GM12878 (cell line): Measurements from ENCODE around the gene SLC28A1.

Experiments used
- CTCF ChIP-seq, 3 experiments: IDR thresholded peaks in 2 of 3; conservative IDR thresholded peaks in 1 of 3; 2 replicates each; pipeline ENCODE4 v1.5.1; 2011; ENCODE audit warnings: low read depth in 3 of 3, low read length in 3 of 3, mild to moderate bottlenecking in 3 of 3, control low read depth in 2 of 3, moderate library complexity in 2 of 3, inconsistent platforms in 1 of 3, mixed read lengths in 1 of 3; ENCODE audit not compliant: control insufficient read depth in 2 of 3, insufficient read depth in 1 of 3; ENCODE audit errors: extremely low read depth in 1 of 3
- EZH2 ChIP-seq: IDR thresholded peaks from 2 replicates; pipeline ENCODE4 v1.6.1; 2012; ENCODE audit warnings: low read depth, mild to moderate bottlenecking, control low read depth, inconsistent platforms, low read length, borderline replicate concordance; ENCODE audit not compliant: control insufficient read depth
- FOXM1 ChIP-seq: IDR thresholded peaks from 2 replicates; pipeline ENCODE4 v1.6.1; 2012; ENCODE audit warnings: low read depth, mild to moderate bottlenecking, inconsistent platforms, low read length, moderate library complexity
- IKZF2 ChIP-seq, 2 experiments: fragments of 450-650 bp; IDR thresholded peaks; 2 replicates each; pipeline ENCODE4 v1.6.1; 2017; ENCODE audit warnings: mild to moderate bottlenecking in 2 of 2, moderate library complexity in 2 of 2
- JUNB ChIP-seq: IDR thresholded peaks from 2 replicates; pipeline ENCODE4 v1.6.1; 2016; ENCODE audit warnings: antibody characterized with exemption, mild to moderate bottlenecking
- PKNOX1 ChIP-seq: fragments of 450-650 bp; IDR thresholded peaks from 2 replicates; pipeline ENCODE4 v1.6.1; 2016; ENCODE audit warnings: mild to moderate bottlenecking
- RAD21 ChIP-seq: IDR thresholded peaks from 2 replicates; pipeline ENCODE4 v1.6.1; 2011; ENCODE audit warnings: mild to moderate bottlenecking, low read depth, low read length, moderate library complexity; ENCODE audit not compliant: insufficient read depth
- RBBP5 ChIP-seq: fragments of 200-600 bp; sonication (generic); conservative IDR thresholded peaks from 2 replicates; pipeline ENCODE4 v1.6.1; 2016
- SREBF2 ChIP-seq: IDR thresholded peaks from 2 replicates; pipeline ENCODE4 v1.6.1; 2012; ENCODE audit warnings: mild to moderate bottlenecking, low read length
- TARDBP ChIP-seq: IDR thresholded peaks from 2 replicates; pipeline ENCODE4 v1.6.1; 2016; ENCODE audit warnings: borderline replicate concordance
- TCF3 ChIP-seq: IDR thresholded peaks from 2 replicates; pipeline ENCODE4 v1.6.1; 2012; ENCODE audit warnings: low read depth, mild to moderate bottlenecking, low read length, borderline replicate concordance; ENCODE audit not compliant: insufficient read depth
- USF2 ChIP-seq: IDR thresholded peaks from 2 replicates; pipeline ENCODE4 v1.6.1; 2011; ENCODE audit warnings: low read depth, low read length, improper control_type of control experiment, borderline replicate concordance
- ZBTB11 ChIP-seq: fragments of 450-650 bp; formaldehyde crosslinking; IDR thresholded peaks from 2 replicates; pipeline ENCODE4 v1.5.0; 2022; ENCODE audit warnings: mild to moderate bottlenecking, missing genetic modification characterization

- TF ChIP-seq IKZF2 (IDR thresholded peaks at IDR 0.05) (no peak), TARDBP (no peak), CTCF (IDR thresholded peaks at IDR 0.05 in 2 of 3, conservative IDR thresholded peaks at IDR 0.05 in 1 of 3; ENCODE audit: control insufficient read depth in 2 of 3, extremely low read depth in 1 of 3, insufficient read depth in 1 of 3, low read depth in 3 of 3, low read length in 3 of 3) (no peak), RAD21 (no peak), SREBF2 (no peak), USF2 (no peak), EZH2 (no peak), TCF3 (no peak), FOXM1 (no peak), PKNOX1 (no peak), JUNB (no peak), ZBTB11 (no peak), RBBP5 (no peak)
Measured at GRCh38 chr15:84844964-84845363, 39.5 kb upstream of the SLC28A1 start.
